LNCaP clone FGC (cell line): Measurements from ENCODE around the gene LBR.

Experiments
- DNase-seq: peaks from one replicate; pipeline ENCODE4 v3.0.0-alpha.2; 2011; ENCODE audit warnings: low read depth
- H3K4me3 ChIP-seq: 2 replicates; pipeline ENCODE4 v1.5.1; 2011; ENCODE audit warnings: mild to moderate bottlenecking, low read depth, low read length, control low read depth
- TF ChIP-seq, protein P1 (sequence below): IDR thresholded peaks from 2 replicates; pipeline ENCODE4 v1.5.1; 2012; ENCODE audit warnings: mild to moderate bottlenecking; ENCODE audit not compliant: control insufficient read depth, insufficient read depth; ENCODE audit errors: extremely low read depth

The LBR gene

GRCh38 chr1:225430301-225430700, 2.5 kb upstream of the LBR start:
- TF ChIP-seq, protein P1, sequence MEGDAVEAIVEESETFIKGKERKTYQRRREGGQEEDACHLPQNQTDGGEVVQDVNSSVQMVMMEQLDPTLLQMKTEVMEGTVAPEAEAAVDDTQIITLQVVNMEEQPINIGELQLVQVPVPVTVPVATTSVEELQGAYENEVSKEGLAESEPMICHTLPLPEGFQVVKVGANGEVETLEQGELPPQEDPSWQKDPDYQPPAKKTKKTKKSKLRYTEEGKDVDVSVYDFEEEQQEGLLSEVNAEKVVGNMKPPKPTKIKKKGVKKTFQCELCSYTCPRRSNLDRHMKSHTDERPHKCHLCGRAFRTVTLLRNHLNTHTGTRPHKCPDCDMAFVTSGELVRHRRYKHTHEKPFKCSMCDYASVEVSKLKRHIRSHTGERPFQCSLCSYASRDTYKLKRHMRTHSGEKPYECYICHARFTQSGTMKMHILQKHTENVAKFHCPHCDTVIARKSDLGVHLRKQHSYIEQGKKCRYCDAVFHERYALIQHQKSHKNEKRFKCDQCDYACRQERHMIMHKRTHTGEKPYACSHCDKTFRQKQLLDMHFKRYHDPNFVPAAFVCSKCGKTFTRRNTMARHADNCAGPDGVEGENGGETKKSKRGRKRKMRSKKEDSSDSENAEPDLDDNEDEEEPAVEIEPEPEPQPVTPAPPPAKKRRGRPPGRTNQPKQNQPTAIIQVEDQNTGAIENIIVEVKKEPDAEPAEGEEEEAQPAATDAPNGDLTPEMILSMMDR: no peak
- no peak for DNase-seq
- no peak overlapping the region for H3K4me3 ChIP-seq

DNA sequence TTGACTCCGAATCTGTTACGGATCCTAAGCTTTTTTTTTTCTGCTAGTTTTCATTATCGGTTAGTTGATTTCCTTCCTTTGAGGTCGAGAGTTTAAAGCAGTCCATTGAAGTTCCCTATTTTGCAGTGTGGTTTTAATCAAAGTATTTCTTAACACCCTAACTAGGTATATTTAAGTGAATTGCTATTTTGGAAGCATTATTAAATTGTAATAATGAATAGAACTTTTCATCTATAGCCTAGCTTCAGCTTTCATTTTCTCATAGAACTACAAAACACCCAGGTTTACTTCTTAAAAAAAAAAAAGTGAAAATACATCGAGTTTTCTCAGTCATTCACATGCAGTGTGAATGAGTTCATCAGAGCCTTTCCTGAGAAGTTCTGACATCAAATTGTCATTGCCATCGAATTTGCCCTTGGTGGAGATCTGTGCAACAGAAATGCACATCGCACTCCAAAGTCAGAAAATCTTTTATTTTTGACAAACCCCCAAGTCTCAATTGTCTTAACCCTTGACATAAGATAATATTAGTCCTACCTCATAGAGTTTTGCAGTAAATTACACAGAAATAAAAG, 1.1 kb upstream of the LBR start:
- TF ChIP-seq, protein P1: no peak
- no peak for DNase-seq
- peak overlapping the region; percentile 82 for H3K4me3 ChIP-seq

GRCh38 chr1:225428068-225428880, 436 bp upstream of the LBR start:
- DNase-seq: peak; percentile 64

DNA sequence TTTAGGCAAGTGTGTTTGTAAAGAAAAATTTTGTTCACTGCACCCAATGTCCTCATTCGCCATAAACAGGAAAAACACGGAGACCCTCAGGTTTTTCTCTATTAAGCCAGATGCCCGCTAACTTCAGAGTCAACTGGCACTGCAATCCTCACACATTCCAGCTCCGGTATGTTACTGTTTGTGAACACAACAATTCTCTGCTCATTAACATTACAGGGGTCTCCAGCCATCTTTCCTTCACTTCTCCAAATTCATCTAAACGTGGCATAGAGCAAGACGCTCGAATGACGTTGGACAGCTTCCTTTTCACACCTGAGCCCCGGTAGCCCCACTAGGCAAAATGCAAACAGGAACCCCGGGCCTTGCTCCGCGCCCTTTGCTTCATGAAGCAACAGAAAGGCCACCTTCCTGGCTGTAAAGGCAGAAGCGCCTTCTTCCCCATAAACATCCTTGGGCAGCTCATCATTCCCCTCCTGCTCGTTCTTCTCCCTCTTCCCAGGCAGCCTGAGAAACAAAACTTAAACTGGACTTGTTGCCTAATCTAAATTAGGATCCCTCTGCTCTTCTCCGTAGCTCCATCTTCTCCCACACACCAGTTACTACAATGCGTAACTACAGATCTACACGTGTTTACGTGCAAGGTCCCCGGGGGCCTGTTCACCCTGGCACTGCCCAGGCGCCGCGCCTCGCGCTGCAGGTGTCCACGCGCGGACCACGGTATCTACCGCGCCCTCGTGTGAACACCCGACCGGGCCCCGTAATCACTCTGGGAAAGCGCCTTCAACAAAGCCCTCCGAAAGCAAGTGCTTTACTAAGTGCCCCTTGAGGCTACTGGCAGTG, 1.2 kb downstream of the LBR start:
- TF ChIP-seq, protein P1: no peak
- DNase-seq: no peak
- peak overlapping the region; percentile 82 for H3K4me3 ChIP-seq

More at GRCh38 chr1:225428068-225428880, 436 bp upstream of the LBR start:
- TF ChIP-seq, protein P1: no peak
- peak overlapping the region; percentile 82 for H3K4me3 ChIP-seq

- TF ChIP-seq, protein P1: no peak
- H3K4me3 ChIP-seq: no peak overlapping the region
- no peak for DNase-seq
Observed at GRCh38 chr1:225425201-225425786, 2.5 kb downstream of the LBR start.

DNA sequence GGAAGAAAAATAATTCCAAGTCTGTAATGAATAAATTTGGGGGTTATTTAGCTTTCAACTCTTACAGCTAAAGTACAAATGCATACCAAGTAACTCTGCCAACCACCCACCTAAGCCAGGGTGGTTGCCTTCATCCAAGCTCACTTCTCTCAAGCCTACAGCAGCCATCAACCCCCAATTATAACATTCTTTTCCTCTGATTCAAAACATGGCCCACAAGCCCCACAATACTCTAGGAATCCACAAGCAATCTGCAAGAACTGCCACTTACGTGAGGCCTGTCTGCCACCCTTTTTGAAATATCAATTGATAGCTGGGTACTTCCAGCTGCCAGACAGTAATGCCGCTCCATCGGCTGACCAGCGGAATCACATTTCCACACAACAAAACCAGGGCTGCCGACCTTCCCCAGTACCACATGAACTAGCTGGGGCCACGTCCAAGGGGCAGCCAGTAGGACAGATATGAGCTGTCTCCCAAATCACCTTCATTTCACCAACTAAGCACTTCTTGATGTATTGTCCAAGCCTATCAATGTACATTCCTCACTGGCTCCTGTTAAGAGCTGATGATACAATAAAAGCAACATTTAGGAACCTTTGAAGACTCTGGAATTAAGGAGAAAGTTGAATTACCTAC, 3.2 kb downstream of the LBR start:
- TF ChIP-seq, protein P1: no peak
- no peak overlapping the region for H3K4me3 ChIP-seq
- DNase-seq: no peak
